Right atrium auricular region (tissue), 2 donors: ENCODE measurements around the gene GABRG3. TPM values are rescaled to one million over a fixed set of nuclear protein-coding genes. Genes with fewer than 3 reads are reported as not detected.

Experiments used
- DNase-seq: peaks from one replicate; pipeline ENCODE4 v3.0.0-alpha.2; 2019; ENCODE audit warnings: low spot score
- H3K27ac ChIP-seq, 2 donors: fragments of 200-600 bp; sonication (generic); 1 replicate in 1 of 2; 2 replicates in 1 of 2; pipeline ENCODE4 v1.5.1; 2016 to 2019
- H3K27me3 ChIP-seq, 2 donors: fragments of 200-600 bp; sonication (generic); one replicate each; pipeline versions ENCODE4 v1.5.1 to v1.6.0; 2017 to 2019
- H3K36me3 ChIP-seq: fragments of 200-600 bp; sonication (generic); one replicate; pipeline ENCODE4 v1.5.1; 2016
- H3K4me1 ChIP-seq, 2 donors: fragments of 200-600 bp; sonication (generic); one replicate each; pipeline versions ENCODE4 v1.5.1 to v1.6.0; 2017 to 2019
- H3K4me3 ChIP-seq, 2 donors: fragments of 200-600 bp; sonication (generic); 1 replicate in 1 of 2; 2 replicates in 1 of 2; pipeline ENCODE4 v1.5.1; 2017 to 2019; ENCODE audit warnings: mild to moderate bottlenecking in 1 of 2, moderate library complexity in 1 of 2
- H3K9me3 ChIP-seq, 2 donors: fragments of 200-600 bp; sonication (generic); one replicate each; pipeline ENCODE4 v1.5.1; 2019
- CTCF ChIP-seq, 2 donors: fragments of 200-600 bp; sonication (generic); IDR thresholded peaks; one replicate each; pipeline ENCODE4 v1.5.1; 2019; ENCODE audit warnings: antibody characterized with exemption in 2 of 2
- total RNA-seq, 2 donors: library from RNA; depleted of rRNA; stranded (reverse); fragments of >200 nt; gene quantifications; one replicate each; pipeline ENCODE4 v1.1.0, GENCODE V29; 2016

Gene GABRG3
- not detected for total RNA-seq

- Histone ChIP-seq H3K9me3 (no peaks in the 10 kb centered on the region), H3K4me1 (peaks cover 0 to 4% of the 10 kb centered on the region in 2 donors), H3K27ac (no peak within 1 kb of the TSS), H3K4me3 (peak within 1 kb of the TSS in 1 of 2 donors; percentile 28), H3K27me3 (peaks cover 0 to 3% of the 10 kb centered on the region in 2 donors), H3K36me3 (no peaks in the 10 kb centered on the region)
- TF ChIP-seq CTCF (IDR thresholded peaks at IDR 0.05): no peak
- no peak for DNase-seq
Measured at GRCh38 chr15:26970712-26971210, at the start of gene GABRG3. Gene GABRG3, plus strand, starts transcription at chr15:26971181.

GRCh38 chr15:26921433-26921832 lies 49.5 kb upstream of the GABRG3 start:
- no peak overlapping the region for H3K27ac ChIP-seq
- no peaks in the 10 kb centered on the region for H3K4me1 ChIP-seq
- no peak overlapping the region for H3K4me3 ChIP-seq
- no peak for DNase-seq
- no peaks in the 10 kb centered on the region for H3K27me3 ChIP-seq
- TF ChIP-seq CTCF (IDR thresholded peaks at IDR 0.05): no peak
- peaks cover 0 to 47% of the 10 kb centered on the region in 2 donors for H3K9me3 ChIP-seq
- no peaks in the 10 kb centered on the region for H3K36me3 ChIP-seq

GRCh38 chr15:26926081-26926480 lies 44.9 kb upstream of the GABRG3 start:
- no peak for TF ChIP-seq CTCF (IDR thresholded peaks at IDR 0.05)

GRCh38 chr15:26928051-26928450 lies 42.9 kb upstream of the GABRG3 start:
- DNase-seq: no peak
- no peaks in the 10 kb centered on the region for H3K9me3 ChIP-seq
- H3K4me1 ChIP-seq: no peaks in the 10 kb centered on the region
- TF ChIP-seq CTCF (IDR thresholded peaks at IDR 0.05): no peak
- H3K36me3 ChIP-seq: no peaks in the 10 kb centered on the region
- H3K27me3 ChIP-seq: no peaks in the 10 kb centered on the region
- H3K27ac ChIP-seq: no peak overlapping the region
- no peak overlapping the region for H3K4me3 ChIP-seq

More at GRCh38 chr15:26926081-26926480, 44.9 kb upstream of the GABRG3 start:
- Histone ChIP-seq H3K36me3 (no peaks in the 10 kb centered on the region), H3K27me3 (no peaks in the 10 kb centered on the region), H3K4me1 (no peaks in the 10 kb centered on the region), H3K27ac (no peak overlapping the region), H3K9me3 (peaks cover 0 to 14% of the 10 kb centered on the region in 2 donors), H3K4me3 (no peak overlapping the region)
- DNase-seq: no peak

GRCh38 chr15:26929588-26929987 lies 41.4 kb upstream of the GABRG3 start:
- Histone ChIP-seq H3K36me3 (no peaks in the 10 kb centered on the region), H3K4me1 (no peaks in the 10 kb centered on the region), H3K9me3 (no peaks in the 10 kb centered on the region), H3K27me3 (no peaks in the 10 kb centered on the region), H3K4me3 (no peak overlapping the region), H3K27ac (no peak overlapping the region)
- DNase-seq: no peak
- TF ChIP-seq CTCF (IDR thresholded peaks at IDR 0.05): no peak

- DNase-seq: no peak
Measured at GRCh38 chr15:26934848-26935247, 36.1 kb upstream of the GABRG3 start.

More at GRCh38 chr15:26934848-26935247, 36.1 kb upstream of the GABRG3 start:
- H3K36me3 ChIP-seq: no peaks in the 10 kb centered on the region
- H3K4me1 ChIP-seq: no peaks in the 10 kb centered on the region
- no peak for TF ChIP-seq CTCF (IDR thresholded peaks at IDR 0.05)
- H3K27me3 ChIP-seq: no peaks in the 10 kb centered on the region
- H3K4me3 ChIP-seq: no peak overlapping the region
- no peak overlapping the region for H3K27ac ChIP-seq
- H3K9me3 ChIP-seq: no peaks in the 10 kb centered on the region
